Stimulated activated CD4-positive, alpha-beta T cell treated with anti-CD3 and anti-CD28 coated beads, Interleukin-1b, Interleukin-23, amount 100 ng/mL, for 1 hour (primary cell): ENCODE data around the gene U2SURP.

Source experiments
- DNase-seq, 2 donors: peaks; one replicate each; pipeline ENCODE4 v3.0.0-alpha.2; 2020; ENCODE audit warnings: low read depth in 2 of 2

Gene U2SURP

GRCh38 chr3:143101792-143102381 is 100.5 kb downstream of the U2SURP start:
- no peak for DNase-seq

GRCh38 chr3:143103652-143104051 is 102.3 kb downstream of the U2SURP start:
- DNase-seq, result no peak

- DNase-seq, result no peak
Measured at GRCh38 chr3:143105170-143105569, 103.8 kb downstream of the U2SURP start.

- no peak for DNase-seq
Measured at GRCh38 chr3:143109861-143110260, 108.5 kb downstream of the U2SURP start.
